ENCODE results near the gene MADCAM1.

The MADCAM1 gene

GRCh38 chr19:541699-542098 is 45.4 kb downstream of the MADCAM1 start:
- no peak for DNase-seq (ENCODE audit: extremely low spot score)
- ChIA-PET POLR2A (interaction anchor here (1.1 kb wide), 1 partner anchor 10 kb away, joined by 3 read pairs; the partner anchor contains the start of gene CDC34), CTCF (interaction anchor here (1.5 to 1.9 kb wide), 2 partner anchors 9 to 10 kb away, joined by 4 to 5 read pairs; partner anchors contain the start of gene CDC34)
- no peak for TF ChIP-seq CTCF (IDR thresholded peaks at IDR 0.05; ENCODE audit: control extremely low read depth, extremely low read depth, low read depth, missing control alignments)

- no peak for DNase-seq (ENCODE audit: extremely low spot score)
- POLR2A ChIA-PET, result interaction anchor here (1.1 kb wide), 1 partner anchor 11 kb away, joined by 3 read pairs; the partner anchor contains the start of gene CDC34
- CTCF ChIA-PET, result interaction anchor here (1.5 to 1.9 kb wide), 2 partner anchors 9 to 11 kb away, joined by 4 to 5 read pairs; partner anchors contain the start of gene CDC34
- no peak for TF ChIP-seq CTCF (IDR thresholded peaks at IDR 0.05; ENCODE audit: control extremely low read depth, extremely low read depth, low read depth, missing control alignments)
Observed at GRCh38 chr19:542173-542866, 46.0 kb downstream of the MADCAM1 start.

- no peak for DNase-seq (ENCODE audit: extremely low spot score)
- POLR2A ChIA-PET, result no interaction called here
- no peak for TF ChIP-seq CTCF (IDR thresholded peaks at IDR 0.05; ENCODE audit: control extremely low read depth, extremely low read depth, low read depth, missing control alignments)
- CTCF ChIA-PET, result no interaction called here
Observed at GRCh38 chr19:543910-544608, 47.8 kb downstream of the MADCAM1 start, which contains the start of gene GZMM. Gene GZMM (plus strand): TSS chr19:544053. CDS start chr19:544072, 19 bp downstream.

GRCh38 chr19:547117-547516 is 50.8 kb downstream of the MADCAM1 start:
- ChIA-PET CTCF (no interaction called here), POLR2A (interaction anchor here (0.5 kb wide), 1 partner anchor 103 kb away, joined by 8 read pairs; no protein-coding TSS in a partner anchor)
- TF ChIP-seq CTCF (IDR thresholded peaks at IDR 0.05; ENCODE audit: control extremely low read depth, extremely low read depth, low read depth, missing control alignments), result no peak
- DNase-seq (ENCODE audit: extremely low spot score), result no peak

GRCh38 chr19:547836-548720 is 51.8 kb downstream of the MADCAM1 start:
- TF ChIP-seq CTCF (IDR thresholded peaks at IDR 0.05; ENCODE audit: control extremely low read depth, extremely low read depth, low read depth, missing control alignments), result no peak
- ChIA-PET POLR2A (no interaction called here), CTCF (no interaction called here)
- no peak for DNase-seq (ENCODE audit: extremely low spot score)
